ENCODE results near the gene CD74. TPM values are rescaled to one million over a fixed set of nuclear protein-coding genes. Genes with fewer than 3 reads are reported as not detected.

Gene CD74
- total and polyA plus RNA-seq, 2 donors: 161 to 554 TPM

DNA sequence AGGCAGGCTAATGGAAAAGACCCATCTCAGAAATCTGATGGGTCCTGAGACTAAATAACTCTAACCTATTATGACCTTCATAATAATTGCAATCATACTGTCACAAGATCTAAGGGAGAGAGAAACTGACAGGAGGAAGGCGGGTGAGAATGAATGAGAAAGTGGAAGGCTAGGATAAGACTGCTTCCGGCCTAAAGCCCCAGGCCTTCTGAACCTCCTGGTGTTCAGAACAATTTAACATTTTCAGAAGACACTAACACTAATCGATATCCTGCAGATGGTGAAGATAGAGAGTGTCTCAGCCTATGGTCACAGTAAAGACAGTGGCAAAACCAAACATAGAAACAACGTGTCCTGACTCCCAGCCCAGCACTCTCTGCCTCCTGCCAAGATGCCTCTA, 35.6 kb upstream of the CD74 start:
- Histone ChIP-seq H3K36me3 (ENCODE audit: insufficient read depth) (peaks cover 9% of the 10 kb centered on the region), H3K4me3 (ENCODE audit: low read depth, low read length) (peak overlapping the region; percentile 72), H3K27ac (ENCODE audit: low read depth) (no peak overlapping the region), H3K4me1 (ENCODE audit: insufficient read depth) (peaks cover 4% of the 10 kb centered on the region)
- 26% methylated on average over 4 of the region's 4 CpGs for WGBS
- DNase-seq (ENCODE audit: extremely low spot score): no peak

GRCh38 chr5:150447188-150447587, 34.5 kb upstream of the CD74 start:
- WGBS: 87% methylated on average over 6 of the region's 6 CpGs
- Histone ChIP-seq H3K27ac (ENCODE audit: low read depth) (no peak overlapping the region), H3K4me1 (ENCODE audit: insufficient read depth) (peaks cover 4% of the 10 kb centered on the region), H3K4me3 (ENCODE audit: low read depth, low read length) (no peak overlapping the region), H3K36me3 (ENCODE audit: insufficient read depth) (peaks cover 9% of the 10 kb centered on the region)
- DNase-seq (ENCODE audit: extremely low spot score): no peak

GRCh38 chr5:150446583-150446982, 33.9 kb upstream of the CD74 start:
- Histone ChIP-seq H3K27ac (ENCODE audit: low read depth) (no peak overlapping the region), H3K36me3 (ENCODE audit: insufficient read depth) (peaks cover 9% of the 10 kb centered on the region), H3K4me1 (ENCODE audit: insufficient read depth) (peaks cover 4% of the 10 kb centered on the region), H3K4me3 (ENCODE audit: low read depth, low read length) (no peak overlapping the region)
- no peak for DNase-seq (ENCODE audit: extremely low spot score)
- 90% methylated on average over 6 of the region's 6 CpGs for WGBS

DNA sequence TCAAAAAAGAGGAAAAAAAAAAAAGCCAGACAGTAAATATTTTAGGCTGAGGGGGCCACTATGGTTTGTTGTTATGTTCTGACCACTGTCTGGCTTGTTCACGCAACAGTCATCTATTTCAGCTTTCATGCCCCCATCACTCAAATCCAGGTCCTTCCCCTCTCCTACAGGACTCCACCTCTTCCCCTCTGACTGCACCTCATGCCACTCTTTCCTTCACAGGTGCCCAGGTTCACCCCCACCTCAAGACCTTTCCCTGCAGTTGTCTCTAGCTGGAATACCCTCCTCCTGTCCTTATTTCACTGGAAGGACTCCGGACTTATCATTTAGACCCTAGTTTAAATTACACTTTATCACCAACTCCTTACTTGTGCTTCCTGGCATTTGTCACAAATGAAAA, 33.4 kb upstream of the CD74 start:
- Histone ChIP-seq H3K27ac (ENCODE audit: low read depth) (no peak overlapping the region), H3K4me3 (ENCODE audit: low read depth, low read length) (no peak overlapping the region), H3K4me1 (ENCODE audit: insufficient read depth) (peaks cover 4% of the 10 kb centered on the region), H3K36me3 (ENCODE audit: insufficient read depth) (peaks cover 9% of the 10 kb centered on the region)
- WGBS: 90% methylated on average over 2 of the region's 2 CpGs
- DNase-seq (ENCODE audit: extremely low spot score): no peak

DNA sequence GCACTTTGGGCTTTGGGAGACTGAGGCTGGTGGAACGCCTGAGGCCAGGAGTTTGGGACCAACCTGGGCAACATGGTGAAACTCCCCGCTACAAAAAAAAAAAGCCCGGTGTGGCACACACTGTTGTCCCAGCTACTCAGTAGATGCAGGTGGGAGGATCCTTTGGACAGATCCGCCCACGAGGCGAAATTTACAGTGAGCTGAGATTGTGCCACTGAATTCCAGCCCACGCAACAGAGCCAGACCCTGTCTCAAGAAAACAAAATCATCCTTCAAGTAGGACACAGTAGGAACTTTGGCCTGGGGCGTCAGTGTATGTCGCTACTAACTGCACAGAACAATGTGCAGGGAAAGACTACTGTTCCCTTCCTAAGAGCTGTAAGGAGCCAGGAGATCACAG, 32.1 kb upstream of the CD74 start:
- peaks cover 9% of the 10 kb centered on the region for H3K36me3 ChIP-seq (ENCODE audit: insufficient read depth)
- H3K27ac ChIP-seq (ENCODE audit: low read depth): no peak overlapping the region
- DNase-seq (ENCODE audit: extremely low spot score): no peak
- WGBS: 82% methylated on average over 9 of the region's 9 CpGs
- H3K4me3 ChIP-seq (ENCODE audit: low read depth, low read length): no peak overlapping the region
- H3K4me1 ChIP-seq (ENCODE audit: insufficient read depth): peaks cover 4% of the 10 kb centered on the region

GRCh38 chr5:150443242-150444075, 30.7 kb upstream of the CD74 start:
- Histone ChIP-seq H3K27ac (ENCODE audit: low read depth) (no peak overlapping the region), H3K36me3 (ENCODE audit: insufficient read depth) (peaks cover 9% of the 10 kb centered on the region), H3K4me3 (ENCODE audit: low read depth, low read length) (no peak overlapping the region), H3K4me1 (ENCODE audit: insufficient read depth) (peaks cover 2% of the 10 kb centered on the region)
- 73% methylated on average over 15 of the region's 15 CpGs for WGBS
- no peak for DNase-seq (ENCODE audit: extremely low spot score)

GRCh38 chr5:150442699-150443080, 30.0 kb upstream of the CD74 start:
- Histone ChIP-seq H3K4me3 (ENCODE audit: low read depth, low read length) (no peak overlapping the region), H3K4me1 (ENCODE audit: insufficient read depth) (no peaks in the 10 kb centered on the region), H3K27ac (ENCODE audit: low read depth) (no peak overlapping the region), H3K36me3 (ENCODE audit: insufficient read depth) (peaks cover 9% of the 10 kb centered on the region)
- no peak for DNase-seq (ENCODE audit: extremely low spot score)
- WGBS: 88% methylated on average over 6 of the region's 6 CpGs

DNA sequence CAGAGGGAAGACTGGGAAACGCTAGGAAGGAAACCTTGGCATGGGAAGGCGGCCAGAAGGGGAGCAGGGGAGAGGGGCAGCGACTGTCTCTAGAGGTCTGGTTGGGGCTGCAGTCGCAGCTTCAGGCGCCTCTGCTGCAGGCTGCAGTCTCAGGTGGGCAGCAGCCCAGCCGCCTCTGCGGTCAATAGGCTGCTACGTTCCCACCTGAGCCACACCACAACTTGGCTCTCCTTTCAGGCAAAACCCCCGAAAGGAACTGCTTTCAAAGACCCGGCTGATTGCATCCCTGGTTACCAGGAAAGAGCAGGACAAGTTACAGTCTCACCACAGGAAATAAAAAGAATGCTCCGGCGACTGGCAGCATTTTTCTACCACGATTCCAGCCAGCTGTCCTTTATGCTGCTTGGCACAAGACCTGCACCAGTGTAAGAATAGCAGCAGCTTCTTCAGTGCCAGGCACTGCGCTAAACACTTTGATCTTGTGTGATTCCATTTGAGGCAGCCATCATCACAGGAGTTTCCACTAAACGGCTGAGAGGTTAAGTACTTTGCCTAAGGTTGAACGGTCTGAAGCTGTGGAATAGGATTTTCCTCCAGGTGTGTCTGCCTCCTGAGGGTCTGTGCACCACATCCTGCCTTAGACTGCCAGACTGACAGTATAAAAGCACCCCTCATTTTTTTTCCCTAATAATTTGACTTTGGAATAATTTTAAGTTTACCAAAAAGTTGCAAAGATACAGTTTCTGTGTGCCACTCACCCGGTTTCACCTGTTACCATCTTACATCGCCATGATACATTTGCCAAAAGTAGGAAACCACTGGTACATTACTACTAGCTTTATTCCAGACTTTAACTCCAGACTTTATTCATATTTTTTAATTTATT, 29.3 kb upstream of the CD74 start:
- no peak overlapping the region for H3K4me3 ChIP-seq (ENCODE audit: low read depth, low read length)
- 56% methylated on average over 18 of the region's 18 CpGs for WGBS
- no peak for DNase-seq (ENCODE audit: extremely low spot score)
- no peaks in the 10 kb centered on the region for H3K4me1 ChIP-seq (ENCODE audit: insufficient read depth)
- no peak overlapping the region for H3K27ac ChIP-seq (ENCODE audit: low read depth)
- H3K36me3 ChIP-seq (ENCODE audit: insufficient read depth): peaks cover 9% of the 10 kb centered on the region

DNA sequence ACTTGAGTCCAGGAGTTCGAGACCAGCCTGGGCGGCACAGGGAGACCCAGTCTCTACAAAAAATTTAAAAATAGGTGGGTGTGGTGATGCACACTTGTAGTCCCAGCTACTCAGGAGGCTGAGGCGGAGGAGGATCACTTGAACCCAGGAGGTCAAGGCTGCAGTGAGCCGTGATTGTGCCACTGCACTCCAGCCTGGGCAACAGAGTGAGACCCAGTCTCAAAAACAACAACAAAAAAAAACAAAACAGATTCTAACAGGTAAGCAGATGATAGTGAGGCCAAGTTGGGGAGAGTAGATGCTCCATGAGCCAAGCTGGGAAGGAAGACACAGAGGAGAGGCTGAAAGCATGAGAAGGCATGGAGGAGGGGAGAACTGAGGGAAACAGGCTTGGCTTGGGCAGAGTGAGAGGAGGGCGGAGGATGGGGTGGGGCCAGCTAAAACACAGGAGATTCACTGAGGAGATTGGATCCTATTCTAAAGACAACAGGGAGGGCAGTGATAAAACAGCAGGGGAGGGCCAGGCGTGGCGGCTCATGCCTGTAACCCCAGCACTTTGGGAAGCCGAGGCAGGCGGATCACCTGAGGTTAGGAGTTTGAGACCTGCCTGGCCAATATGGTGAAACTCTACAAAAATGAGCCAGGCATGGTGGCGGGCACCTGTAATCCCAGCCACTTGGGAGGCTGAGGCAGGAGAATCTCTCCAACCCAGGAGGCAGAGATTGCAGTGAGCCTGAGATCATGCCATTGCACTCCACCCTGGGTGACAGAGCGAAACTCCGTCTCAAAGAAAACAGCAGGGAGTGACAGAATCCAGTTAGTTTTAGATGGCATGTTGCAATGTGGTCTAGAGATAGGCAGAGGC, 28.5 kb upstream of the CD74 start:
- Histone ChIP-seq H3K4me3 (ENCODE audit: low read depth, low read length) (no peak overlapping the region), H3K27ac (ENCODE audit: low read depth) (no peak overlapping the region), H3K4me1 (ENCODE audit: insufficient read depth) (no peaks in the 10 kb centered on the region), H3K36me3 (ENCODE audit: insufficient read depth) (peaks cover 6% of the 10 kb centered on the region)
- DNase-seq (ENCODE audit: extremely low spot score): no peak
- WGBS: 87% methylated on average over 12 of the region's 12 CpGs

DNA sequence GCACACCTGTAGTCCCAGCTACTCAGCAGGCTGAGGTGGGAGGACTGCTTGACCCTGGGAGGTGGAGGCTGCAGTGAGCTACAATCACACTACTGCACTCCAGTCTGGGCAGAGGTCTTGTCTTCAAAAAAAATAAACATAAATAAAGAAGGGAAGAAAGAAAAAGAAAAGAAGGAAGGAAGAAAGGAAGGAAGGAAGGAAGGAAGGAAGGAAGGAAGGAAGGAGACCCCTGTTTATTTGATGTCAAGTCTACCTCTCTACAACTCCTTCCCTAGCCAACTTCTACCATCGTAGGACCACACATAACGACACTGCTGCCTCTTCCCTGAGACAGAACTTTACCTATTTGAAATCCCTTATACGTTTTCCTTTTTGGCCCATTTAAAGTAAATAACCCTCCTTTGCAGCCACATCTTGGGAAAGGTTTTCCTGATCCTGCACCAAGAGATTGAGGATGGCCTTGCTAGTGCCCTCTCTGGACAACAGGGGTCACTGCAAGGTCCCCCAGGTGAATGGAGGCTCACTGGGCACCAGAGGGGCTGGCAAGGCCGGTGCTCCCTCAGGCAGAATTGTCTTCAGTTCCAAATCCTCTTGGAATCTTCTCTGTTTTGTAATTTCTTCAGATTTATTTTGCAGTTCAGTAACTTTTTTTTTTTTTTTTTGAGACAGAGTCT, 26.3 kb upstream of the CD74 start:
- no peak overlapping the region for H3K27ac ChIP-seq (ENCODE audit: low read depth)
- WGBS: 50% methylated on average over 4 of the region's 4 CpGs
- no peak for DNase-seq (ENCODE audit: extremely low spot score)
- no peak overlapping the region for H3K4me3 ChIP-seq (ENCODE audit: low read depth, low read length)
- H3K36me3 ChIP-seq (ENCODE audit: insufficient read depth): peaks cover 3% of the 10 kb centered on the region
- no peaks in the 10 kb centered on the region for H3K4me1 ChIP-seq (ENCODE audit: insufficient read depth)

GRCh38 chr5:150436141-150436680, 23.5 kb upstream of the CD74 start:
- H3K4me1 ChIP-seq (ENCODE audit: insufficient read depth): no peaks in the 10 kb centered on the region
- H3K4me3 ChIP-seq (ENCODE audit: low read depth, low read length): no peak overlapping the region
- DNase-seq (ENCODE audit: extremely low spot score): no peak
- no peak overlapping the region for H3K27ac ChIP-seq (ENCODE audit: low read depth)
- 19% methylated on average over 13 of the region's 13 CpGs for WGBS
- H3K36me3 ChIP-seq (ENCODE audit: insufficient read depth): no peaks in the 10 kb centered on the region

- Histone ChIP-seq H3K27ac (ENCODE audit: low read depth) (no peak overlapping the region), H3K4me3 (ENCODE audit: low read depth, low read length) (no peak overlapping the region), H3K4me1 (ENCODE audit: insufficient read depth) (no peaks in the 10 kb centered on the region), H3K36me3 (ENCODE audit: insufficient read depth) (no peaks in the 10 kb centered on the region)
- DNase-seq (ENCODE audit: extremely low spot score): no peak
- WGBS: 22% methylated on average over 6 of the region's 6 CpGs
These were observed 21.8 kb upstream of the CD74 start for GRCh38 chr5:150434464-150434863.

- Histone ChIP-seq H3K27ac (ENCODE audit: low read depth) (no peak overlapping the region), H3K36me3 (ENCODE audit: insufficient read depth) (no peaks in the 10 kb centered on the region), H3K4me3 (ENCODE audit: low read depth, low read length) (no peak overlapping the region), H3K4me1 (ENCODE audit: insufficient read depth) (no peaks in the 10 kb centered on the region)
- DNase-seq (ENCODE audit: extremely low spot score): no peak
- WGBS: 47% methylated on average over 4 of the region's 4 CpGs
These were observed 18.9 kb upstream of the CD74 start for GRCh38 chr5:150431574-150431973.

Measured in urinary bladder (tissue), 4 donors.